Measurements from ENCODE around the gene CAMSAP1.

- TF ChIP-seq SMC3 (IDR thresholded peaks at IDR 0.05; ENCODE audit: low read depth, low read length) = no peak
- TF ChIP-seq RAD21 (IDR thresholded peaks at IDR 0.05; ENCODE audit: low read length) = no peak
- TF ChIP-seq MAZ (IDR thresholded peaks at IDR 0.05; ENCODE audit: borderline replicate concordance, low read depth, low read length) = no peak
- TF ChIP-seq POLR2A (IDR thresholded peaks at IDR 0.05; ENCODE audit: low read depth, low read length) = no peak
- TF ChIP-seq RCOR1 (IDR thresholded peaks at IDR 0.05; ENCODE audit: insufficient replicate concordance, low read length) = no peak
- TF ChIP-seq CTCF (conservative IDR thresholded peaks at IDR 0.05; ENCODE audit: low read depth, low read length) = no peak
- TF ChIP-seq CEBPB (IDR thresholded peaks at IDR 0.05; ENCODE audit: low read depth, low read length) = no peak
- TF ChIP-seq USF2 (IDR thresholded peaks at IDR 0.05; ENCODE audit: low read depth, low read length) = no peak
- TF ChIP-seq CHD1 (IDR thresholded peaks at IDR 0.05; ENCODE audit: low read depth, low read length) = no peak
- no peak for TF ChIP-seq RFX5 (IDR thresholded peaks at IDR 0.05; ENCODE audit: low read depth, low read length)
- no peak for TF ChIP-seq ELK1 (IDR thresholded peaks at IDR 0.05; ENCODE audit: borderline replicate concordance, low read depth, low read length)
- TF ChIP-seq NFE2L2 (IDR thresholded peaks at IDR 0.05; ENCODE audit: low read depth, low read length) = no peak
- 0 out of 2 replicates have a peak, but pooled peaks have one; percentile 28 for TF ChIP-seq MXI1 (IDR thresholded peaks at IDR 0.05; ENCODE audit: borderline replicate concordance, low read depth, low read length)
Measured at GRCh38 chr9:135905380-135906258, 1.7 kb downstream of the CAMSAP1 start.

Measured in IMR-90 (cell line).